Natural killer cell treated with Interleukin-12 subunit alpha and Interleukin-12 subunit beta and Interleukin-15 and Interleukin-18, amount 100 ng/mL, for 72 hours (primary cell): ENCODE measurements around the gene TMEM213. TPM values are rescaled to one million over a fixed set of nuclear protein-coding genes. Genes with fewer than 3 reads are reported as not detected.
"Not testable (repeated sequence)": the region's sequence is repeated elsewhere in the genome, so short reads cannot be mapped to it uniquely, and the experiment has no call there.

Source experiments
- ATAC-seq, 2 donors: fragments of 150-1000 bp; cut with Tn5 transposase in 1 of 2; sonication (Bioruptor Pico), chemical (Tn5 transposase) in 1 of 2; 2 replicates each; pipeline ENCODE4 v1.10.0; 2021
- DNase-seq: peaks from one replicate; pipeline ENCODE4 v3.0.0; 2022; ENCODE audit warnings: low spot score
- H3K27ac Mint-ChIP-seq, 2 donors: 1 replicate in 1 of 2; 2 replicates in 1 of 2; pipeline ENCODE4 v1.8.0; 2022; ENCODE audit warnings: mixed read lengths in 2 of 2, mild to moderate bottlenecking in 1 of 2, moderate library complexity in 1 of 2
- H3K27me3 Mint-ChIP-seq, 2 donors: 1 replicate in 1 of 2; 2 replicates in 1 of 2; pipeline ENCODE4 v1.8.0; 2022; ENCODE audit warnings: mixed read lengths in 2 of 2
- H3K36me3 Mint-ChIP-seq: one replicate; pipeline ENCODE4 v1.8.0; 2022; ENCODE audit warnings: mixed read lengths
- H3K4me1 Mint-ChIP-seq, 2 donors: 1 replicate in 1 of 2; 2 replicates in 1 of 2; pipeline ENCODE4 v1.8.0; 2022; ENCODE audit warnings: low read depth in 2 of 2, mixed read lengths in 2 of 2, mild to moderate bottlenecking in 1 of 2
- H3K4me3 Mint-ChIP-seq: one replicate; pipeline ENCODE4 v1.8.0; 2022; ENCODE audit warnings: mixed read lengths
- H3K9me3 Mint-ChIP-seq: 2 replicates; pipeline ENCODE4 v1.8.0; 2022; ENCODE audit warnings: mixed read lengths
- total RNA-seq, 2 donors: library from RNA; stranded (reverse); gene quantifications; one replicate each; pipeline ENCODE4 v1.2.3, GENCODE V29; 2022

Gene TMEM213
- total RNA-seq, 2 donors from 2014 or later = not detected

- no peak for DNase-seq
- H3K36me3 Mint-ChIP-seq = no peaks in the 10 kb centered on the region
- peaks cover 0 to 2% of the 10 kb centered on the region in 2 donors for H3K27me3 Mint-ChIP-seq
- no peaks in the 10 kb centered on the region for H3K9me3 Mint-ChIP-seq
- no peak overlapping the region for H3K27ac Mint-ChIP-seq
- H3K4me1 Mint-ChIP-seq = no peaks in the 10 kb centered on the region
- ATAC-seq = peak in 1 of 2 donors; percentile 20
- H3K4me3 Mint-ChIP-seq = no peak overlapping the region
These were observed 11.6 kb downstream of the TMEM213 start for GRCh38 chr7:138809346-138809745.

- not testable (repeated sequence) for H3K36me3 Mint-ChIP-seq, H3K4me3 Mint-ChIP-seq, DNase-seq, H3K27me3 Mint-ChIP-seq, H3K27ac Mint-ChIP-seq, H3K9me3 Mint-ChIP-seq, H3K4me1 Mint-ChIP-seq, ATAC-seq
These were observed 13.5 kb downstream of the TMEM213 start for GRCh38 chr7:138811327-138811726.

GRCh38 chr7:138813945-138814344 is 16.2 kb downstream of the TMEM213 start:
- H3K27ac Mint-ChIP-seq = no peak overlapping the region
- H3K36me3 Mint-ChIP-seq = no peaks in the 10 kb centered on the region
- peak in 1 of 2 donors; percentile 68 for ATAC-seq
- no peaks in the 10 kb centered on the region for H3K9me3 Mint-ChIP-seq
- peaks cover 0 to 8% of the 10 kb centered on the region in 2 donors for H3K27me3 Mint-ChIP-seq
- H3K4me1 Mint-ChIP-seq = peaks cover 3 to 5% of the 10 kb centered on the region in 2 donors
- no peak for DNase-seq
- H3K4me3 Mint-ChIP-seq = no peak overlapping the region

GRCh38 chr7:138814816-138815332 is 17.1 kb downstream of the TMEM213 start:
- Mint-ChIP-seq H3K27ac (no peak overlapping the region), H3K27me3 (peaks cover 0 to 8% of the 10 kb centered on the region in 2 donors), H3K36me3 (no peaks in the 10 kb centered on the region)

GRCh38 chr7:138816650-138817049 is 18.9 kb downstream of the TMEM213 start:
- Mint-ChIP-seq H3K4me3 (peak overlapping the region; percentile 49), H3K9me3 (no peaks in the 10 kb centered on the region), H3K27ac (peak overlapping the region in 1 of 2 donors; percentile 46), H3K27me3 (peaks cover 0 to 6% of the 10 kb centered on the region in 2 donors), H3K4me1 (peaks cover 3 to 5% of the 10 kb centered on the region in 2 donors), H3K36me3 (no peaks in the 10 kb centered on the region)
- DNase-seq (no peak), ATAC-seq (peak in 1 of 2 donors; percentile 75)

More at GRCh38 chr7:138814816-138815332, 17.1 kb downstream of the TMEM213 start:
- peaks cover 3 to 5% of the 10 kb centered on the region in 2 donors for H3K4me1 Mint-ChIP-seq
- ATAC-seq = no peak
- no peaks in the 10 kb centered on the region for H3K9me3 Mint-ChIP-seq
- no peak for DNase-seq
- H3K4me3 Mint-ChIP-seq = no peak overlapping the region

GRCh38 chr7:138819625-138820024 is 21.8 kb downstream of the TMEM213 start:
- peaks cover 3 to 5% of the 10 kb centered on the region in 2 donors for H3K4me1 Mint-ChIP-seq
- ATAC-seq (no peak), DNase-seq (no peak)
- H3K27ac Mint-ChIP-seq = no peak overlapping the region
- H3K9me3 Mint-ChIP-seq = no peaks in the 10 kb centered on the region
- peaks cover 0 to 6% of the 10 kb centered on the region in 2 donors for H3K27me3 Mint-ChIP-seq
- H3K4me3 Mint-ChIP-seq = no peak overlapping the region
- H3K36me3 Mint-ChIP-seq = no peaks in the 10 kb centered on the region

DNA sequence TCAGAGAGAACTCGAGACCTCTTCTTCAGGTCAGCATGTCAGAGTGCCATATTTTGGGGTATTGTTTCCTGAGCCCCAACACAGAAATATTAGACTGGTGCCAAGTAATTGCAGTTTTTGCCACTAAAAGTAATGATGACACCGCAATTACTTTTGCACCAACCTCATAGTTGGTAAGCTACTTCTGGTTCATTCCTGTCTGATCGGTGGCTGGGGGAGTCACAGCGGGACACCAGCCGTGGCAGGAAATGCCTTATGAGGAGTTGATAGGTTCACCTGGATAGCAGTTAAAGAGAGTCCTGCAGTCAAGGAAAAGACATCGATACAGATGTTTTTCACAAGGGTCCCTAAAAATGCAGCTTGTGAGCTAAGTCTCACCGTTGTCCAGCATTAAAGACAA is 24.1 kb downstream of the TMEM213 start:
- H3K27me3 Mint-ChIP-seq = peaks cover 4 to 9% of the 10 kb centered on the region in 2 donors
- DNase-seq = no peak
- H3K4me3 Mint-ChIP-seq = no peak overlapping the region
- no peak overlapping the region for H3K27ac Mint-ChIP-seq
- ATAC-seq = no peak
- H3K9me3 Mint-ChIP-seq = no peaks in the 10 kb centered on the region
- no peaks in the 10 kb centered on the region for H3K36me3 Mint-ChIP-seq
- H3K4me1 Mint-ChIP-seq = peaks cover under 1 to 5% of the 10 kb centered on the region in 2 donors

- Mint-ChIP-seq H3K27ac (no peak overlapping the region), H3K4me3 (no peak overlapping the region)
These were observed 25.2 kb downstream of the TMEM213 start for GRCh38 chr7:138822867-138823535.

GRCh38 chr7:138825049-138825721 is 27.4 kb downstream of the TMEM213 start:
- no peak overlapping the region for H3K4me3 Mint-ChIP-seq
- H3K9me3 Mint-ChIP-seq = no peaks in the 10 kb centered on the region
- DNase-seq (no peak), ATAC-seq (no peak)
- peaks cover 0 to 4% of the 10 kb centered on the region in 2 donors for H3K4me1 Mint-ChIP-seq
- no peaks in the 10 kb centered on the region for H3K36me3 Mint-ChIP-seq
- H3K27me3 Mint-ChIP-seq = peaks cover 4 to 9% of the 10 kb centered on the region in 2 donors
- no peak overlapping the region for H3K27ac Mint-ChIP-seq

More at GRCh38 chr7:138822867-138823535, 25.2 kb downstream of the TMEM213 start:
- H3K9me3 Mint-ChIP-seq = no peaks in the 10 kb centered on the region
- H3K4me1 Mint-ChIP-seq = peaks cover 0 to 4% of the 10 kb centered on the region in 2 donors
- no peaks in the 10 kb centered on the region for H3K36me3 Mint-ChIP-seq
- ATAC-seq (no peak), DNase-seq (no peak)
- H3K27me3 Mint-ChIP-seq = peaks cover 4 to 9% of the 10 kb centered on the region in 2 donors

DNA sequence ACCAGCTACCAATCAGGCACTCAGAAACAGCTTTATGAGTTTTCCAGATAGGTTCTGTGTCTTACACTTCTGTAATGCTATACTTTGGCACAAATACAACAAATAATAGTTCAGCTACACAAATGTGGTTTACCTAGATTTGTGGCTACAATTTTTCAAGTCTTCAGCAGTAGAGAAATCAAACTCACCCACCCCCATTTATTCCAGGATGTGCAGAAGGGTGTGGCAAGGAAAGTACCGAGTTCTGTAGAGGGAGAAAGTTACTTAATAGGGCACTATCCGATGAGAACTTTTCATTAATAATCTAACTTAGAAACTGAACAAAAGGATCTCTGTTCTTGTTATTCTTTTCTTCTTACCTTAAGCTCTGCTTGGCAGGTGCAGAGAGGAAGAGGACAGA is 30.5 kb downstream of the TMEM213 start:
- peaks cover 0 to 4% of the 10 kb centered on the region in 2 donors for H3K4me1 Mint-ChIP-seq
- H3K4me3 Mint-ChIP-seq = no peak overlapping the region
- H3K27me3 Mint-ChIP-seq = peaks cover 6 to 19% of the 10 kb centered on the region in 2 donors
- H3K27ac Mint-ChIP-seq = no peak overlapping the region
- DNase-seq = no peak
- no peak for ATAC-seq
- H3K36me3 Mint-ChIP-seq = no peaks in the 10 kb centered on the region
- no peaks in the 10 kb centered on the region for H3K9me3 Mint-ChIP-seq

DNA sequence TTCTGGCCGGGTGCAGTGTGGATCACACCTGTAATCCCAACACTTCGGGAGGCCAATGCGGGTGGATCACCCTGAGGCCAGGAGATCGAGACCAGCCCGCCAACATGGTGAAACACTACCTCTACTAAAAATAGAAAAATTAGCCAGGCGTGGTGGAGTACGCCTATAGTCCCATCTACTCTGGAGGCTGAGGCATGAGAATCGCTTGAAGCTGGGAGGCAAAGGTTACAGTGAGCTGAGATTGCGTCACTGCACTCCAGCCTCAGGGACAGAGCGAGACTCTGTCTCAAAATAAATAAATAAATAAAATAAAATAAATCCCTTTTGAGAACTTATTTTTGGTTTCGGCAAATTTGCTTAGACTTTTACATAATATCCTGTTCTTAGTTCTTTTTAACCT is 31.5 kb downstream of the TMEM213 start:
- Mint-ChIP-seq H3K4me3 (no peak overlapping the region), H3K27me3 (peaks cover 11 to 27% of the 10 kb centered on the region in 2 donors), H3K9me3 (no peaks in the 10 kb centered on the region), H3K4me1 (peaks cover 0 to 10% of the 10 kb centered on the region in 2 donors), H3K27ac (no peak overlapping the region), H3K36me3 (no peaks in the 10 kb centered on the region)
- ATAC-seq (no peak), DNase-seq (no peak)

- H3K4me1 Mint-ChIP-seq = peaks cover 0 to 6% of the 10 kb centered on the region in 2 donors
- H3K9me3 Mint-ChIP-seq = no peaks in the 10 kb centered on the region
- DNase-seq (no peak), ATAC-seq (no peak)
- no peak overlapping the region for H3K4me3 Mint-ChIP-seq
- peaks cover 12 to 18% of the 10 kb centered on the region in 2 donors for H3K27me3 Mint-ChIP-seq
- H3K36me3 Mint-ChIP-seq = no peaks in the 10 kb centered on the region
- H3K27ac Mint-ChIP-seq = no peak overlapping the region
These were observed 35.2 kb downstream of the TMEM213 start for GRCh38 chr7:138832966-138833365.

- DNase-seq = no peak
- Mint-ChIP-seq H3K36me3 (no peaks in the 10 kb centered on the region), H3K4me3 (peak overlapping the region; percentile 6), H3K27ac (no peak overlapping the region), H3K4me1 (peaks cover 0 to 6% of the 10 kb centered on the region in 2 donors), H3K9me3 (no peaks in the 10 kb centered on the region), H3K27me3 (peaks cover 12 to 18% of the 10 kb centered on the region in 2 donors)
- ATAC-seq = no peak
These were observed 35.8 kb downstream of the TMEM213 start for GRCh38 chr7:138833596-138833995.

DNA sequence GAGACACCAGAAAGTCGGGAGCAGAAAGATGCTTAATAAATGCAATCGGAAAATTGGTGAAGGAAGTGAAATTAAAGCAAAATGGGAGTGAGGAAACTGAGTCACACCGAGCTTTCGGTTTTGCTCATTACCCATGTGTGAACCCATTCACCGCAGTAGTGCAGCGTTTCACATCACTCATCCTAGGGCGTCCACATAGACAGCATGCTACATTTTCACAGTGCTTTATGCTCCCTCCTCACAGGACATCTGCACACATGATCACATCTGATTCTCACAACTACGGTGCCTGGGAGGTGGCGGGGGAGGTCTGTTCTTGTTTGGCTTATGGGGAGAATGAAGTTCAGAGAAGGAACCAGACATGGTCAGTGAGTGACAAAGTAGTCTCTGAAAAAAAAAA is 36.8 kb downstream of the TMEM213 start:
- DNase-seq = no peak

More for the DNA sequence above, 36.8 kb downstream of the TMEM213 start:
- H3K4me1 Mint-ChIP-seq = peaks cover 0 to 6% of the 10 kb centered on the region in 2 donors
- no peaks in the 10 kb centered on the region for H3K36me3 Mint-ChIP-seq
- peak overlapping the region; percentile 5 for H3K4me3 Mint-ChIP-seq
- peaks cover 15 to 23% of the 10 kb centered on the region in 2 donors for H3K27me3 Mint-ChIP-seq
- H3K9me3 Mint-ChIP-seq = no peaks in the 10 kb centered on the region
- peak; percentile 50 to 87 for ATAC-seq
- H3K27ac Mint-ChIP-seq = no peak overlapping the region
